IMR-90 (cell line): ENCODE data around the gene TRIM33. TPM values are rescaled to one million over a fixed set of nuclear protein-coding genes. Genes with fewer than 3 reads are reported as not detected.
A peak's percentile ranks its signal among the peaks of the same experiment; 100 is the strongest.

Experiments
- ATAC-seq: fragments of 200-7000 bp; cut with Tn5 transposase; 2 replicates; pipeline ENCODE4 v1.9.1; 2020; ENCODE audit warnings: low read depth, mild to moderate bottlenecking, moderate library complexity
- BruUV-seq: library from RNA; stranded (reverse); fragments of 400-500 nt; replicated peaks from 2 replicates; lab custom pipeline; 2021; lab: Mats Ljungman, UMichigan
- CTCF ChIA-PET: fragments of 300-600 bp; formaldehyde crosslinking; extraction: SDS; loops from one replicate; lab custom pipeline; 2021; ENCODE audit warnings: antibody characterized with exemption; lab: Yijun Ruan, JAX
- POLR2A ChIA-PET: fragments of 300-600 bp; sonication (Branson Sonifier 250); formaldehyde crosslinking; loops from one replicate; lab custom pipeline; 2022; ENCODE audit warnings: antibody characterized with exemption; ENCODE audit not compliant: unreplicated experiment; lab: Charles Lee
- DNase-seq: peaks from one replicate; pipeline ENCODE4 v3.0.0; 2013
- H2AFZ ChIP-seq: replicated peaks from 2 replicates; pipeline ENCODE3; 2013; ENCODE audit warnings: low read length, mild to moderate bottlenecking; ENCODE audit not compliant: poor library complexity
- H2AK5ac ChIP-seq: 2 replicates; pipeline ENCODE4 v1.6.1; 2013; ENCODE audit warnings: low read depth, low read length, inconsistent platforms
- H2AK9ac ChIP-seq: replicated peaks from 2 replicates; pipeline ENCODE3; 2013; ENCODE audit warnings: mild to moderate bottlenecking, low read depth, low read length, moderate library complexity; ENCODE audit not compliant: poor library complexity
- H2BK120ac ChIP-seq: 2 replicates; pipeline ENCODE4 v1.6.1; 2013; ENCODE audit warnings: low read depth, low read length, inconsistent platforms
- H2BK15ac ChIP-seq: 3 replicates; pipeline ENCODE4 v1.6.1; 2013; ENCODE audit warnings: low read depth, low read length, inconsistent platforms
- H2BK20ac ChIP-seq: 2 replicates; pipeline ENCODE4 v1.6.1; 2013; ENCODE audit warnings: low read depth, mild to moderate bottlenecking, inconsistent platforms, low read length, moderate library complexity
- H2BK5ac ChIP-seq: 2 replicates; pipeline ENCODE4 v1.6.1; 2013; ENCODE audit warnings: mild to moderate bottlenecking, low read depth, low read length, inconsistent platforms; ENCODE audit not compliant: poor library complexity, severe bottlenecking
- H3K14ac ChIP-seq: replicated peaks from 2 replicates; pipeline ENCODE4 v1.6.1; 2013; ENCODE audit warnings: low read depth, low read length, inconsistent platforms
- H3K18ac ChIP-seq: 2 replicates; pipeline ENCODE4 v1.6.1; 2013; ENCODE audit warnings: low read depth, low read length, control low read depth
- H3K23ac ChIP-seq: 2 replicates; pipeline ENCODE4 v1.6.1; 2013; ENCODE audit warnings: low read depth, low read length, inconsistent platforms
- H3K27ac ChIP-seq: 2 replicates; pipeline ENCODE4 v1.5.1; 2013; ENCODE audit warnings: mild to moderate bottlenecking, control low read depth, low read length; ENCODE audit not compliant: insufficient read depth
- H3K27me3 ChIP-seq: 2 replicates; pipeline ENCODE4 v1.6.1; 2013; ENCODE audit warnings: low read length; ENCODE audit not compliant: control insufficient read depth, insufficient read depth
- H3K36me3 ChIP-seq: 2 replicates; pipeline ENCODE4 v1.6.1; 2013; ENCODE audit warnings: low read length, mixed read lengths; ENCODE audit not compliant: control insufficient read depth, insufficient read depth
- H3K4ac ChIP-seq: 2 replicates; pipeline ENCODE4 v1.6.1; 2013; ENCODE audit warnings: low read depth, low read length, inconsistent platforms
- H3K4me1 ChIP-seq: 2 replicates; pipeline ENCODE4 v1.6.1; 2013; ENCODE audit warnings: low read length, mixed read lengths; ENCODE audit not compliant: control insufficient read depth, insufficient read depth
- H3K4me2 ChIP-seq: 2 replicates; pipeline ENCODE4 v1.6.1; 2013; ENCODE audit warnings: low read depth, mild to moderate bottlenecking, control low read depth, low read length, moderate library complexity
- H3K4me3 ChIP-seq: 2 replicates; pipeline ENCODE4 v1.5.1; 2013; ENCODE audit warnings: low read depth, mild to moderate bottlenecking, control low read depth, low read length, moderate library complexity; ENCODE audit not compliant: insufficient read depth
- H3K56ac ChIP-seq: 2 replicates; pipeline ENCODE4 v1.6.1; 2013; ENCODE audit warnings: low read length, inconsistent platforms; ENCODE audit not compliant: insufficient read depth; ENCODE audit errors: extremely low read depth
- H3K79me1 ChIP-seq, 2 experiments: 2 replicates each; pipeline ENCODE4 v1.6.1; 2013; ENCODE audit warnings: low read length in 2 of 2, inconsistent platforms in 1 of 2, low read depth in 1 of 2
- H3K9ac ChIP-seq: 2 replicates; pipeline ENCODE4 v1.6.1; 2013; ENCODE audit warnings: low read depth, low read length, control low read depth
- H3K9me1 ChIP-seq: 2 replicates; pipeline ENCODE4 v1.6.1; 2013; ENCODE audit warnings: low read length, inconsistent platforms; ENCODE audit not compliant: insufficient read depth
- H3K9me3 ChIP-seq: 2 replicates; pipeline ENCODE4 v1.6.1; 2013; ENCODE audit warnings: low read length; ENCODE audit not compliant: control insufficient read depth, insufficient read depth
- H4K20me1 ChIP-seq: 2 replicates; pipeline ENCODE4 v1.6.1; 2013; ENCODE audit warnings: low read length, inconsistent platforms; ENCODE audit not compliant: insufficient read depth
- H4K5ac ChIP-seq: 2 replicates; pipeline ENCODE4 v1.6.1; 2013; ENCODE audit warnings: mild to moderate bottlenecking, low read depth, low read length, control low read depth
- H4K8ac ChIP-seq, 2 experiments: 2 replicates each; pipeline ENCODE4 v1.6.1; 2013; ENCODE audit warnings: low read depth in 2 of 2, low read length in 2 of 2, control low read depth in 1 of 2, inconsistent platforms in 1 of 2
- H4K91ac ChIP-seq: 2 replicates; pipeline ENCODE4 v1.6.1; 2013; ENCODE audit warnings: low read depth, low read length, inconsistent platforms; ENCODE audit not compliant: insufficient read depth
- BHLHE40 ChIP-seq: fragments of 150-350 bp; IDR thresholded peaks from 2 replicates; pipeline ENCODE4 v1.6.1; 2016; ENCODE audit warnings: mild to moderate bottlenecking, low read depth, low read length
- CHD1 ChIP-seq: IDR thresholded peaks from 2 replicates; pipeline ENCODE4 v1.6.1; 2012; ENCODE audit warnings: low read depth, low read length, improper control_type of control experiment
- ELK1 ChIP-seq: fragments of 150-350 bp; IDR thresholded peaks from 2 replicates; pipeline ENCODE4 v1.6.1; 2016; ENCODE audit warnings: low read depth, mild to moderate bottlenecking, low read length, moderate library complexity, borderline replicate concordance
- MAZ ChIP-seq: IDR thresholded peaks from 2 replicates; pipeline ENCODE4 v1.6.1; 2012; ENCODE audit warnings: low read depth, mild to moderate bottlenecking, low read length, improper control_type of control experiment, moderate library complexity, borderline replicate concordance
- MXI1 ChIP-seq: IDR thresholded peaks from 2 replicates; pipeline ENCODE4 v1.6.1; 2012; ENCODE audit warnings: low read depth, mild to moderate bottlenecking, low read length, moderate library complexity, borderline replicate concordance
- NFE2L2 ChIP-seq: fragments of 150-350 bp; IDR thresholded peaks from 2 replicates; pipeline ENCODE4 v1.6.1; 2016; ENCODE audit warnings: low read depth, mild to moderate bottlenecking, low read length
- RCOR1 ChIP-seq: IDR thresholded peaks from 2 replicates; pipeline ENCODE4 v1.6.1; 2012; ENCODE audit warnings: mild to moderate bottlenecking, low read length, improper control_type of control experiment; ENCODE audit not compliant: insufficient replicate concordance
- RFX5 ChIP-seq: IDR thresholded peaks from 2 replicates; pipeline ENCODE4 v1.8.0; 2012; ENCODE audit warnings: low read depth, mild to moderate bottlenecking, low read length, moderate library complexity
- WGBS, 2 experiments: methylation state at CpG; one replicate each; pipeline versions ENCODE4 v1.1.5 to v1.1.7; 2013; ENCODE audit warnings: missing lambda C conversion rate in 2 of 2; ENCODE audit not compliant: insufficient read length in 1 of 2; ENCODE audit errors: extremely low coverage in 2 of 2; 5-methylcytosine and 5-hydroxymethylcytosine counted together
- dilution Hi-C: fragments of 300-500 bp; cut with HindIII; formaldehyde crosslinking; loops from one replicate; pipeline ENCODE4 v1.14.3; 2018; ENCODE audit warnings: low sequenced_read_pairs; ENCODE audit not compliant: unreplicated experiment
- in situ Hi-C: fragments of 300-500 bp; cut with MboI; formaldehyde crosslinking; loops from 3 replicates; pipeline ENCODE4 v1.14.3; 2019; ENCODE audit warnings: low sequenced_read_pairs, inconsistent platforms, mixed read lengths
- intact Hi-C: fragments of 100-400 bp; cut with micrococcal nuclease; formaldehyde crosslinking; loops from 2 replicates; pipeline ENCODE4 v1.10.0; 2022
- polyA plus RNA-seq, 3 experiments: library from polyadenylated mRNA; depleted of rRNA; stranded (reverse); fragments of >200 nt; gene quantifications; 2 replicates each; pipeline ENCODE4 v1.2.3, GENCODE V29; 2012; ENCODE audit warnings: low replicate concordance in 1 of 3
- total RNA-seq: library from RNA; depleted of rRNA; stranded (reverse); fragments of >200 nt; gene quantifications from 2 replicates; pipeline ENCODE4 v1.2.3, GENCODE V29; 2012
- TF ChIP-seq, protein P1 (sequence below): conservative IDR thresholded peaks from 2 replicates; pipeline ENCODE4 v1.5.1; 2012; ENCODE audit warnings: mild to moderate bottlenecking, low read depth, low read length, improper control_type of control experiment
- TF ChIP-seq, protein P2 (sequence below): fragments of 150-350 bp; IDR thresholded peaks from 2 replicates; pipeline ENCODE4 v1.6.1; 2017; ENCODE audit warnings: mild to moderate bottlenecking, antibody characterized with exemption, low read length, low read depth

TRIM33 gene
- total and polyA plus RNA-seq, 2 of the 4 experiments (the other 2 are of a cell fraction), result 9.5 to 40.1 TPM

GRCh38 chr1:114508386-114508898, 2.6 kb downstream of the TRIM33 start:
- H3K23ac ChIP-seq, result peak overlapping the region; percentile 21; the same call in 1 of the 2 replicates
- peak overlapping the region; percentile 36 for H3K4me2 ChIP-seq
- H2AK9ac ChIP-seq, result no peak overlapping the region
- H3K79me1 ChIP-seq, result peaks cover 8 to 52% of the 10 kb centered on the region in 2 experiments; a peak in 2 of 4 replicates
- H3K9me3 ChIP-seq, result no peaks in the 10 kb centered on the region
- H3K9me1 ChIP-seq, result peaks cover 3% of the 10 kb centered on the region; the same call in 1 of the 2 replicates
- H3K36me3 ChIP-seq, result peaks cover 3% of the 10 kb centered on the region; the same call in 1 of the 2 replicates
- in situ Hi-C loops, result no loop called here
- no peak overlapping the region for H4K8ac ChIP-seq
- H3K4me1 ChIP-seq, result peaks cover 2% of the 10 kb centered on the region; the same call in 1 of the 2 replicates
- H2BK120ac ChIP-seq, result no peak overlapping the region
- dilution Hi-C loops, result no loop called here
- intact Hi-C loops, result loop anchor here (5.0 kb wide), 1 partner anchor 41 kb away; no protein-coding TSS in a partner anchor
- no peak overlapping the region for H3K4me3 ChIP-seq
- 100% methylated on average over 2 of the region's 2 CpGs; no CpG with 5 or more reads in 1 of the 2 experiments for WGBS, 2 experiments
- no peak overlapping the region for H3K4ac ChIP-seq
- H3K27me3 ChIP-seq, result no peaks in the 10 kb centered on the region
- TF ChIP-seq, protein P1, sequence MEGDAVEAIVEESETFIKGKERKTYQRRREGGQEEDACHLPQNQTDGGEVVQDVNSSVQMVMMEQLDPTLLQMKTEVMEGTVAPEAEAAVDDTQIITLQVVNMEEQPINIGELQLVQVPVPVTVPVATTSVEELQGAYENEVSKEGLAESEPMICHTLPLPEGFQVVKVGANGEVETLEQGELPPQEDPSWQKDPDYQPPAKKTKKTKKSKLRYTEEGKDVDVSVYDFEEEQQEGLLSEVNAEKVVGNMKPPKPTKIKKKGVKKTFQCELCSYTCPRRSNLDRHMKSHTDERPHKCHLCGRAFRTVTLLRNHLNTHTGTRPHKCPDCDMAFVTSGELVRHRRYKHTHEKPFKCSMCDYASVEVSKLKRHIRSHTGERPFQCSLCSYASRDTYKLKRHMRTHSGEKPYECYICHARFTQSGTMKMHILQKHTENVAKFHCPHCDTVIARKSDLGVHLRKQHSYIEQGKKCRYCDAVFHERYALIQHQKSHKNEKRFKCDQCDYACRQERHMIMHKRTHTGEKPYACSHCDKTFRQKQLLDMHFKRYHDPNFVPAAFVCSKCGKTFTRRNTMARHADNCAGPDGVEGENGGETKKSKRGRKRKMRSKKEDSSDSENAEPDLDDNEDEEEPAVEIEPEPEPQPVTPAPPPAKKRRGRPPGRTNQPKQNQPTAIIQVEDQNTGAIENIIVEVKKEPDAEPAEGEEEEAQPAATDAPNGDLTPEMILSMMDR, result no peak
- TF ChIP-seq, protein P2, sequence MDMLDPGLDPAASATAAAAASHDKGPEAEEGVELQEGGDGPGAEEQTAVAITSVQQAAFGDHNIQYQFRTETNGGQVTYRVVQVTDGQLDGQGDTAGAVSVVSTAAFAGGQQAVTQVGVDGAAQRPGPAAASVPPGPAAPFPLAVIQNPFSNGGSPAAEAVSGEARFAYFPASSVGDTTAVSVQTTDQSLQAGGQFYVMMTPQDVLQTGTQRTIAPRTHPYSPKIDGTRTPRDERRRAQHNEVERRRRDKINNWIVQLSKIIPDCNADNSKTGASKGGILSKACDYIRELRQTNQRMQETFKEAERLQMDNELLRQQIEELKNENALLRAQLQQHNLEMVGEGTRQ, result no peak
- TF ChIP-seq RFX5 (no peak), NFE2L2 (no peak), RCOR1 (no peak), MXI1 (no peak), MAZ (no peak), CHD1 (no peak), BHLHE40 (no peak), ELK1 (no peak)
- no peak overlapping the region for H2AFZ ChIP-seq
- peaks cover 60% of the 10 kb centered on the region for H4K20me1 ChIP-seq
- no peak overlapping the region for H3K14ac ChIP-seq
- no peak overlapping the region for H4K5ac ChIP-seq
- no TSS peak for BruUV-seq
- CTCF ChIA-PET, result interaction anchor here (0.6 kb wide), 2 partner anchors 66 to 848 kb away, joined by 3 to 8 read pairs; no protein-coding TSS in a partner anchor
- H2BK15ac ChIP-seq, result no peak overlapping the region
- no peak overlapping the region for H3K27ac ChIP-seq
- H3K18ac ChIP-seq, result no peak overlapping the region
- no peak overlapping the region for H4K91ac ChIP-seq
- H2AK5ac ChIP-seq, result no peak overlapping the region
- DNase-seq, result no peak
- H2BK5ac ChIP-seq, result no peak overlapping the region
- no peak overlapping the region for H2BK20ac ChIP-seq
- ATAC-seq, result no peak
- H3K56ac ChIP-seq, result no peak overlapping the region
- no peak overlapping the region for H3K9ac ChIP-seq
- POLR2A ChIA-PET, result no interaction called here
